Neutrophil (primary cell): ENCODE data around the gene COX7B2.

Experiments used
- H3K27ac ChIP-seq: fragments of 200-600 bp; sonication (generic); 2 replicates; pipeline ENCODE4 v1.5.1; 2016; ENCODE audit warnings: mild to moderate bottlenecking, moderate library complexity
- H3K27me3 ChIP-seq: fragments of 200-600 bp; sonication (generic); 2 replicates; pipeline ENCODE4 v1.6.0; 2016; ENCODE audit warnings: mild to moderate bottlenecking
- H3K36me3 ChIP-seq: fragments of 200-600 bp; sonication (generic); 2 replicates; pipeline ENCODE4 v1.5.1; 2017
- H3K4me1 ChIP-seq, 2 experiments: fragments of 200-600 bp in 1 of 2; sonication (generic) in 1 of 2; 1 replicate in 1 of 2; 2 replicates in 1 of 2; pipeline versions ENCODE4 v1.5.1 to v1.6.1; 2013 to 2016; ENCODE audit warnings: low read depth in 1 of 2, low read length in 1 of 2, mild to moderate bottlenecking in 1 of 2, moderate library complexity in 1 of 2; ENCODE audit not compliant: control insufficient read depth in 1 of 2, insufficient read depth in 1 of 2
- H3K4me3 ChIP-seq, 2 experiments: fragments of 200-600 bp in 1 of 2; sonication (generic) in 1 of 2; 1 replicate in 1 of 2; 2 replicates in 1 of 2; pipeline ENCODE4 v1.5.1; 2013 to 2016; ENCODE audit warnings: low read depth in 1 of 2, low read length in 1 of 2, mild to moderate bottlenecking in 1 of 2, moderate library complexity in 1 of 2
- H3K9me3 ChIP-seq: fragments of 200-600 bp; sonication (generic); 2 replicates; pipeline ENCODE4 v1.5.1; 2016
- CTCF ChIP-seq: fragments of 200-600 bp; sonication (generic); IDR thresholded peaks from 2 replicates; pipeline ENCODE4 v1.5.1; 2016; ENCODE audit warnings: antibody characterized with exemption

COX7B2 gene

GRCh38 chr4:46890056-46890455, 19.0 kb downstream of the COX7B2 start:
- H3K9me3 ChIP-seq = no peaks in the 10 kb centered on the region
- H3K4me1 ChIP-seq = no peaks in the 10 kb centered on the region
- no peak for TF ChIP-seq CTCF

GRCh38 chr4:46889410-46889809, 19.6 kb downstream of the COX7B2 start:
- Histone ChIP-seq H3K27ac (no peak overlapping the region), H3K4me3 (no peak overlapping the region), H3K27me3 (no peaks in the 10 kb centered on the region), H3K4me1 (no peaks in the 10 kb centered on the region), H3K36me3 (no peaks in the 10 kb centered on the region), H3K9me3 (no peaks in the 10 kb centered on the region)
- TF ChIP-seq CTCF = no peak

More at GRCh38 chr4:46890056-46890455, 19.0 kb downstream of the COX7B2 start:
- Histone ChIP-seq H3K27me3 (no peaks in the 10 kb centered on the region), H3K36me3 (no peaks in the 10 kb centered on the region), H3K4me3 (no peak overlapping the region), H3K27ac (no peak overlapping the region)

DNA sequence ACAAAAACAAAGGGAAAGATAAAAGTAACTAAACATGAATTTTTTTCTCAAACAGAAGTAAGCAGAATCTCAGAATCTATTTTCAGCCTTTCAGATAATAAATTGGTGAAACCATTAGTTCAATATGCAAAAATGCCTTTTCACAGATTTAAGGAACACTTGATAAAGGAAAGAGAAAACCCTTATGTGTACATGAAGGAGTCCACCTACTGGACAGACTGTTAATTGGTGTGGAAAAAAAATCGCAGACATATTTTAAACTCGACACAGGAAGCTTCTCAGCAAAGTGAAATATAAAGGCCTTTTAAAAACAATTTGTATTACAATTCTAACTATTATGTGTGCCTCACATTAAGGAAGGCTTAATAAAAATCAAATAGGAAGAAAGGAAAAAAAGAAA, 22.3 kb downstream of the COX7B2 start:
- Histone ChIP-seq H3K4me1 (no peaks in the 10 kb centered on the region), H3K27ac (no peak overlapping the region), H3K36me3 (no peaks in the 10 kb centered on the region), H3K4me3 (no peak overlapping the region), H3K27me3 (no peaks in the 10 kb centered on the region), H3K9me3 (no peaks in the 10 kb centered on the region)
- no peak for TF ChIP-seq CTCF

- Histone ChIP-seq H3K9me3 (no peaks in the 10 kb centered on the region), H3K4me1 (no peaks in the 10 kb centered on the region)
- no peak for TF ChIP-seq CTCF
Measured at GRCh38 chr4:46878641-46879040, 30.4 kb downstream of the COX7B2 start.

GRCh38 chr4:46874811-46875210, 34.2 kb downstream of the COX7B2 start:
- no peak for TF ChIP-seq CTCF
- no peaks in the 10 kb centered on the region for H3K4me1 ChIP-seq
- no peaks in the 10 kb centered on the region for H3K36me3 ChIP-seq
- H3K9me3 ChIP-seq = no peaks in the 10 kb centered on the region
- H3K4me3 ChIP-seq = no peak overlapping the region
- H3K27ac ChIP-seq = no peak overlapping the region
- no peaks in the 10 kb centered on the region for H3K27me3 ChIP-seq

More at GRCh38 chr4:46878641-46879040, 30.4 kb downstream of the COX7B2 start:
- no peak overlapping the region for H3K27ac ChIP-seq
- no peaks in the 10 kb centered on the region for H3K27me3 ChIP-seq
- H3K4me3 ChIP-seq = no peak overlapping the region
- no peaks in the 10 kb centered on the region for H3K36me3 ChIP-seq

- TF ChIP-seq CTCF = no peak
- Histone ChIP-seq H3K27ac (no peak overlapping the region), H3K27me3 (no peaks in the 10 kb centered on the region), H3K36me3 (no peaks in the 10 kb centered on the region), H3K9me3 (no peaks in the 10 kb centered on the region), H3K4me1 (no peaks in the 10 kb centered on the region), H3K4me3 (no peak overlapping the region)
Measured at GRCh38 chr4:46870411-46870810, 38.6 kb downstream of the COX7B2 start.
